A549 (cell line): Measurements from ENCODE around the gene NR2C1.

Source experiments
- CBX8 ChIP-seq: fragments of 200-600 bp; sonication (generic); IDR thresholded peaks from 2 replicates; pipeline ENCODE4 v1.6.1; 2016
- EP300 ChIP-seq, 2 experiments: fragments of >200 bp; sonication (Bioruptor Twin); formaldehyde crosslinking; IDR thresholded peaks; 2 replicates in 1 of 2; 3 replicates in 1 of 2; pipeline ENCODE4 v1.6.1; 2016 to 2017
- KDM1A ChIP-seq: fragments of 200-600 bp; sonication (generic); IDR thresholded peaks from 2 replicates; pipeline ENCODE4 v1.6.1; 2016; ENCODE audit warnings: low read depth, mild to moderate bottlenecking
- MAFK ChIP-seq: fragments of 450-650 bp; IDR thresholded peaks from 2 replicates; pipeline ENCODE4 v1.6.1; 2014; ENCODE audit not compliant: partially characterized antibody
- MAZ ChIP-seq: fragments of 150-350 bp; IDR thresholded peaks from 2 replicates; pipeline ENCODE4 v1.6.1; 2014; ENCODE audit warnings: antibody characterized with exemption, low read depth, low read length, borderline replicate concordance
- MYC ChIP-seq: IDR thresholded peaks from 2 replicates; pipeline ENCODE4 v1.6.1; 2012; ENCODE audit warnings: mild to moderate bottlenecking, inconsistent platforms, low read length, improper control_type of control experiment, borderline replicate concordance
- POLR2A ChIP-seq: IDR thresholded peaks from 2 replicates; pipeline ENCODE4 v1.6.1; 2012; ENCODE audit warnings: mild to moderate bottlenecking, low read length
- RAD21 ChIP-seq, 2 experiments: fragments of >200 bp in 1 of 2; sonication (Bioruptor Twin) in 1 of 2; formaldehyde crosslinking in 1 of 2; IDR thresholded peaks in 1 of 2; conservative IDR thresholded peaks in 1 of 2; 2 replicates in 1 of 2; 3 replicates in 1 of 2; pipeline ENCODE4 v1.6.1; 2012 to 2018; ENCODE audit warnings: inconsistent platforms in 1 of 2
- TF ChIP-seq, protein P1 (sequence below): fragments of >200 bp; sonication (Bioruptor Twin); formaldehyde crosslinking; IDR thresholded peaks from 3 replicates; pipeline ENCODE4 v1.5.1; 2016
- TF ChIP-seq, protein P2 (sequence below): fragments of 450-650 bp; IDR thresholded peaks from 2 replicates; pipeline ENCODE4 v1.6.1; 2014; ENCODE audit warnings: antibody characterized with exemption
- TF ChIP-seq, protein P3 (sequence below): fragments of 250-450 bp; sonication (Bioruptor Pico); IDR thresholded peaks from 2 replicates; pipeline ENCODE4 v1.5.0; 2021; ENCODE audit warnings: mild to moderate bottlenecking, moderate library complexity, borderline replicate concordance

DNA sequence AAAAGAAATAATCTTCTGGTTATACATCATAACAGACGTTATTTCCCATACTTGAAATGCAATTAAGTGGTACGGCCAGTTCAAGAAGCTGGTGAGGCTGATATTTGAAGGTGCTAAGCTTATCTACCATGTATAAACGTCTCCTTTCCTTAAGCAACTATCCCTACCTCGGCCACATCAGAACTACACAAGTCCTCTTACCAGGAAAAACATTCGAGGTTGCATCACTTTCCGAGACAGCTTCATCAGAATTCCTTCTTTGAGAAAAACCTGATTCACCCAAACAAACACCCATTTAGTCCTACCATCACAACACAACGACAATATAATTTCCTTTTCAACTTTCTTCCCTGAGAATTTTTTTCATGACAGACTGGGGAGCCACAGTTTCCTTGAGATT lies 33.9 kb upstream of the NR2C1 start:
- TF ChIP-seq KDM1A, result no peak
- no peak for TF ChIP-seq POLR2A
- TF ChIP-seq, protein P1, sequence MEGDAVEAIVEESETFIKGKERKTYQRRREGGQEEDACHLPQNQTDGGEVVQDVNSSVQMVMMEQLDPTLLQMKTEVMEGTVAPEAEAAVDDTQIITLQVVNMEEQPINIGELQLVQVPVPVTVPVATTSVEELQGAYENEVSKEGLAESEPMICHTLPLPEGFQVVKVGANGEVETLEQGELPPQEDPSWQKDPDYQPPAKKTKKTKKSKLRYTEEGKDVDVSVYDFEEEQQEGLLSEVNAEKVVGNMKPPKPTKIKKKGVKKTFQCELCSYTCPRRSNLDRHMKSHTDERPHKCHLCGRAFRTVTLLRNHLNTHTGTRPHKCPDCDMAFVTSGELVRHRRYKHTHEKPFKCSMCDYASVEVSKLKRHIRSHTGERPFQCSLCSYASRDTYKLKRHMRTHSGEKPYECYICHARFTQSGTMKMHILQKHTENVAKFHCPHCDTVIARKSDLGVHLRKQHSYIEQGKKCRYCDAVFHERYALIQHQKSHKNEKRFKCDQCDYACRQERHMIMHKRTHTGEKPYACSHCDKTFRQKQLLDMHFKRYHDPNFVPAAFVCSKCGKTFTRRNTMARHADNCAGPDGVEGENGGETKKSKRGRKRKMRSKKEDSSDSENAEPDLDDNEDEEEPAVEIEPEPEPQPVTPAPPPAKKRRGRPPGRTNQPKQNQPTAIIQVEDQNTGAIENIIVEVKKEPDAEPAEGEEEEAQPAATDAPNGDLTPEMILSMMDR, result no peak
- no peak for TF ChIP-seq CBX8
- no peak for TF ChIP-seq MAFK
- no peak for TF ChIP-seq RAD21 (conservative IDR thresholded peaks at IDR 0.05 in 1 of 2, IDR thresholded peaks at IDR 0.05 in 1 of 2)
- TF ChIP-seq MAZ, result no peak
- no peak for TF ChIP-seq MYC
- TF ChIP-seq, protein P2, sequence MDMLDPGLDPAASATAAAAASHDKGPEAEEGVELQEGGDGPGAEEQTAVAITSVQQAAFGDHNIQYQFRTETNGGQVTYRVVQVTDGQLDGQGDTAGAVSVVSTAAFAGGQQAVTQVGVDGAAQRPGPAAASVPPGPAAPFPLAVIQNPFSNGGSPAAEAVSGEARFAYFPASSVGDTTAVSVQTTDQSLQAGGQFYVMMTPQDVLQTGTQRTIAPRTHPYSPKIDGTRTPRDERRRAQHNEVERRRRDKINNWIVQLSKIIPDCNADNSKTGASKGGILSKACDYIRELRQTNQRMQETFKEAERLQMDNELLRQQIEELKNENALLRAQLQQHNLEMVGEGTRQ, result no peak
- TF ChIP-seq, protein P3, sequence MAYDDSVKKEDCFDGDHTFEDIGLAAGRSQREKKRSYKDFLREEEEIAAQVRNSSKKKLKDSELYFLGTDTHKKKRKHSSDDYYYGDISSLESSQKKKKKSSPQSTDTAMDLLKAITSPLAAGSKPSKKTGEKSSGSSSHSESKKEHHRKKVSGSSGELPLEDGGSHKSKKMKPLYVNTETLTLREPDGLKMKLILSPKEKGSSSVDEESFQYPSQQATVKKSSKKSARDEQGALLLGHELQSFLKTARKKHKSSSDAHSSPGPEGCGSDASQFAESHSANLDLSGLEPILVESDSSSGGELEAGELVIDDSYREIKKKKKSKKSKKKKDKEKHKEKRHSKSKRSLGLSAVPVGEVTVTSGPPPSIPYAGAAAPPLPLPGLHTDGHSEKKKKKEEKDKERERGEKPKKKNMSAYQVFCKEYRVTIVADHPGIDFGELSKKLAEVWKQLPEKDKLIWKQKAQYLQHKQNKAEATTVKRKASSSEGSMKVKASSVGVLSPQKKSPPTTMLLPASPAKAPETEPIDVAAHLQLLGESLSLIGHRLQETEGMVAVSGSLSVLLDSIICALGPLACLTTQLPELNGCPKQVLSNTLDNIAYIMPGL (CRISPR knock-in tag), result no peak
- TF ChIP-seq EP300 (IDR thresholded peaks at IDR 0.05), result no peak
